HEK293 (cell line): ENCODE measurements around the gene RHOU.

ENCODE experiments used
- CTCF ChIA-PET: fragments of 350-600 bp; formaldehyde crosslinking; extraction: SDS; loops from one replicate; lab custom pipeline; 2021; ENCODE audit warnings: antibody characterized with exemption; lab: Yijun Ruan, JAX
- POLR2A ChIA-PET: fragments of 300-600 bp; formaldehyde crosslinking; extraction: SDS; loops from one replicate; lab custom pipeline; 2020; ENCODE audit warnings: antibody characterized with exemption, inconsistent platforms; lab: Yijun Ruan, JAX
- H3K27ac ChIP-seq: fragments of 200-500 bp; sonication (Bioruptor generic); 2 replicates; pipeline ENCODE4 v1.5.1; 2014; ENCODE audit warnings: low read depth, low read length, control low read depth, inconsistent platforms; ENCODE audit errors: extremely low read depth
- H3K36me3 ChIP-seq, 2 experiments: fragments of 200-500 bp in 1 of 2; sonication (Bioruptor generic) in 1 of 2; 1 replicate in 1 of 2; 2 replicates in 1 of 2; pipeline ENCODE4 v1.5.1; 2014 to 2017; ENCODE audit warnings: inconsistent platforms in 2 of 2, low read length in 2 of 2; ENCODE audit not compliant: control insufficient read depth in 2 of 2, insufficient read depth in 1 of 2
- H3K4me1 ChIP-seq: fragments of 200-500 bp; sonication (Bioruptor generic); 2 replicates; pipeline ENCODE4 v1.5.1; 2014; ENCODE audit warnings: mild to moderate bottlenecking, low read length, inconsistent platforms; ENCODE audit not compliant: control insufficient read depth, insufficient read depth
- H3K4me3 ChIP-seq: 2 replicates; pipeline ENCODE4 v1.5.1; 2011; ENCODE audit warnings: low read depth, mild to moderate bottlenecking, control low read depth, low read length, moderate library complexity
- H3K9me3 ChIP-seq: fragments of 200-500 bp; sonication (Bioruptor generic); 2 replicates; pipeline ENCODE4 v1.5.1; 2014; ENCODE audit warnings: low read depth, low read length, inconsistent platforms; ENCODE audit not compliant: control insufficient read depth, insufficient read depth
- MYNN ChIP-seq: fragments of 450-650 bp; formaldehyde crosslinking; IDR thresholded peaks from 2 replicates; pipeline ENCODE4 v1.5.1; 2016; ENCODE audit warnings: missing biosample characterization, missing genetic modification characterization, borderline replicate concordance
- SCRT1 ChIP-seq: fragments of 450-650 bp; formaldehyde crosslinking; IDR thresholded peaks from 2 replicates; pipeline ENCODE4 v1.5.1; 2016; ENCODE audit warnings: missing biosample characterization, missing genetic modification characterization, borderline replicate concordance
- ZBTB20 ChIP-seq: fragments of 450-650 bp; formaldehyde crosslinking; IDR thresholded peaks from 2 replicates; pipeline ENCODE4 v1.5.1; 2016; ENCODE audit warnings: missing biosample characterization, missing genetic modification characterization
- ZBTB49 ChIP-seq: fragments of 450-650 bp; formaldehyde crosslinking; IDR thresholded peaks from 2 replicates; pipeline ENCODE4 v1.5.1; 2016; ENCODE audit warnings: missing biosample characterization, missing genetic modification characterization, low read depth
- ZNF140 ChIP-seq: fragments of 450-650 bp; formaldehyde crosslinking; IDR thresholded peaks from 2 replicates; pipeline ENCODE4 v1.5.1; 2016; ENCODE audit warnings: missing biosample characterization, missing genetic modification characterization
- ZNF157 ChIP-seq: fragments of 450-650 bp; formaldehyde crosslinking; IDR thresholded peaks from 2 replicates; pipeline ENCODE4 v1.5.1; 2016; ENCODE audit warnings: missing biosample characterization, missing genetic modification characterization
- ZNF16 ChIP-seq: fragments of 450-650 bp; formaldehyde crosslinking; IDR thresholded peaks from 2 replicates; pipeline ENCODE4 v1.5.1; 2016; ENCODE audit warnings: low read depth, missing biosample characterization, missing genetic modification characterization
- ZNF23 ChIP-seq: fragments of 450-650 bp; formaldehyde crosslinking; IDR thresholded peaks from 2 replicates; pipeline ENCODE4 v1.5.1; 2016; ENCODE audit warnings: missing biosample characterization, missing genetic modification characterization, borderline replicate concordance
- ZNF488 ChIP-seq: fragments of 450-650 bp; formaldehyde crosslinking; IDR thresholded peaks from 2 replicates; pipeline ENCODE4 v1.5.1; 2016; ENCODE audit warnings: missing biosample characterization, missing genetic modification characterization
- ZNF549 ChIP-seq: fragments of 450-650 bp; IDR thresholded peaks from 2 replicates; pipeline ENCODE4 v1.5.1; 2018; ENCODE audit warnings: missing biosample characterization, missing genetic modification characterization, mild to moderate bottlenecking, inconsistent platforms, moderate library complexity
- ZNF596 ChIP-seq: fragments of 450-650 bp; IDR thresholded peaks from 2 replicates; pipeline ENCODE4 v1.5.0; 2018; ENCODE audit warnings: missing biosample characterization, mild to moderate bottlenecking, missing genetic modification characterization, moderate library complexity
- ZNF629 ChIP-seq: fragments of 450-650 bp; formaldehyde crosslinking; IDR thresholded peaks from 2 replicates; pipeline ENCODE4 v1.5.1; 2017; ENCODE audit warnings: missing biosample characterization, missing genetic modification characterization
- ZNF747 ChIP-seq: fragments of 450-650 bp; formaldehyde crosslinking; IDR thresholded peaks from 2 replicates; pipeline ENCODE4 v1.5.1; 2016; ENCODE audit warnings: missing biosample characterization, missing genetic modification characterization
- ZNF785 ChIP-seq: fragments of 450-650 bp; formaldehyde crosslinking; IDR thresholded peaks from 2 replicates; pipeline ENCODE4 v1.5.1; 2016; ENCODE audit warnings: missing biosample characterization, missing genetic modification characterization
- ZNF843 ChIP-seq: fragments of 450-650 bp; formaldehyde crosslinking; IDR thresholded peaks from 2 replicates; pipeline ENCODE4 v1.5.1; 2016; ENCODE audit warnings: missing biosample characterization, missing genetic modification characterization
- TF ChIP-seq, protein P1 (sequence below): fragments of 450-650 bp; formaldehyde crosslinking; IDR thresholded peaks from 2 replicates; pipeline ENCODE4 v1.5.1; 2017; ENCODE audit warnings: missing biosample characterization, missing genetic modification characterization
- TF ChIP-seq, protein P2 (sequence below): fragments of 450-650 bp; formaldehyde crosslinking; IDR thresholded peaks from 2 replicates; pipeline ENCODE4 v1.5.1; 2016; ENCODE audit warnings: missing biosample characterization, missing genetic modification characterization
- TF ChIP-seq, protein P3 (sequence below): fragments of 450-650 bp; formaldehyde crosslinking; IDR thresholded peaks from 2 replicates; pipeline ENCODE4 v1.5.1; 2016; ENCODE audit warnings: missing biosample characterization, missing genetic modification characterization, borderline replicate concordance
- TF ChIP-seq, protein P4 (sequence below): fragments of 450-650 bp; IDR thresholded peaks from 2 replicates; pipeline ENCODE4 v1.5.1; 2018; ENCODE audit warnings: missing biosample characterization, missing genetic modification characterization

Gene RHOU

DNA sequence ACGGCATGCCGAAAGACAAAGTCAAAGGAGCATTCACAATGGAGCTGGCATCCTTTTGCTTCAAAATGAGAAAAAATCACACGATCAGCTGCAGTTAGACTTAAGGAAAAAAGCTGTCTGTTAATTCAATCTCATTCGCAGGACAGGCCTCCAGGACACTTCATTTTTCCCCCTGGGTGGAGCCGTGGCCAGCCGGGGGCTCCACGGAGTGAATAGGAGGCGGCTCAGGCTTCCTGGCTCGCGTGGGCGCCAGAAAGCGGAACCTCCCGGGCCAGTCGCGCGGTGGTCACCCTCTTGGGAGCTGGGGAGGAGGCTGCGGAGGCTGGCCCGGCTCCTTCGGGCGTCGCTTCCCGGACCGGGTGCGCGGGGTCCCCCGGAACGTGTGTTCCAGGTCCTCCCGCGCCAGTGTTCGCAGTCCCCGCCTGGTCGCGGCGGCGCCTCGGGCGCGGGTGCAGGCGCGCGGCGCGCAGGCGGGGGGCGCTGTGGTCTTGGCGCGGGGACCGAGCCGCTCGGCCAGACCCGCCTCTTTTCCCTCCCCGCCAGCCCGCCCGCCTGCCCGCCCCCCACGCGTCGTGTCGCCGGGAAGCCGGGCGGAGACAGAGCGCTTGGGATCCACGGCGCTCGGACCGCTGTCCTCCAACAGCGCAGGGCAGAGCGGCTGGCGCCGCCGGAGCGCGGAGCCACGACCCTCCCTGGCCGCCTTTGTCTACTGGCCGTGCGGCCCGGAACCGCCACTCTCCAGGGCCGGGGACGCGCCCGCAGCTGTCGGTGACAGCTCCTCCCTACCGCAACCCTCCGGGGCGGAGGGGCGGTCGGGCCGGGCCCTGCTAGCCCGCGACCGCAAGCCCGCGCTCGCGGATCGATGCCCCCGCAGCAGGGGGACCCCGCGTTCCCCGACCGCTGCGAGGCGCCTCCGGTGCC is at the start of gene RHOU (continued):
- TF ChIP-seq, protein P1, sequence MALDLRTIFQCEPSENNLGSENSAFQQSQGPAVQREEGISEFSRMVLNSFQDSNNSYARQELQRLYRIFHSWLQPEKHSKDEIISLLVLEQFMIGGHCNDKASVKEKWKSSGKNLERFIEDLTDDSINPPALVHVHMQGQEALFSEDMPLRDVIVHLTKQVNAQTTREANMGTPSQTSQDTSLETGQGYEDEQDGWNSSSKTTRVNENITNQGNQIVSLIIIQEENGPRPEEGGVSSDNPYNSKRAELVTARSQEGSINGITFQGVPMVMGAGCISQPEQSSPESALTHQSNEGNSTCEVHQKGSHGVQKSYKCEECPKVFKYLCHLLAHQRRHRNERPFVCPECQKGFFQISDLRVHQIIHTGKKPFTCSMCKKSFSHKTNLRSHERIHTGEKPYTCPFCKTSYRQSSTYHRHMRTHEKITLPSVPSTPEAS: no peak

- CTCF ChIA-PET: interaction anchor here (1.5 to 8.6 kb wide), 3 partner anchors 19 to 569 kb away, joined by 3 to 115 read pairs (median 72); no protein-coding TSS in a partner anchor
- POLR2A ChIA-PET: interaction anchor here (0.6 to 0.9 kb wide), 2 partner anchors 47 to 1400 kb away, joined by 3 to 4 read pairs; no protein-coding TSS in a partner anchor
- H3K36me3 ChIP-seq: no peaks in the 10 kb centered on the region
These were observed 47.7 kb upstream of the RHOU start for GRCh38 chr1:228687587-228687986.

GRCh38 chr1:228689255-228689654 is 46.0 kb upstream of the RHOU start:
- Histone ChIP-seq H3K27ac (no peak overlapping the region), H3K4me3 (no peak overlapping the region), H3K9me3 (no peaks in the 10 kb centered on the region), H3K4me1 (peaks cover 3% of the 10 kb centered on the region; the same call in 1 of the 2 replicates), H3K36me3 (no peaks in the 10 kb centered on the region)
- ChIA-PET POLR2A (no interaction called here), CTCF (interaction anchor here (0.7 to 8.6 kb wide), 7 partner anchors 21 to 793 kb away, joined by 3 to 115 read pairs (median 6); no protein-coding TSS in a partner anchor)
- TF ChIP-seq ZNF596 (no peak), ZBTB20 (tag by site-specific recombination) (no peak), MYNN (no peak), ZNF157 (no peak), SCRT1 (tag by site-specific recombination) (0 out of 2 replicates have a peak, but pooled peaks have one; percentile 14), ZNF16 (no peak), ZNF488 (no peak), ZNF140 (tag by site-specific recombination) (no peak)
- TF ChIP-seq, protein P1: no peak
- TF ChIP-seq, protein P2, sequence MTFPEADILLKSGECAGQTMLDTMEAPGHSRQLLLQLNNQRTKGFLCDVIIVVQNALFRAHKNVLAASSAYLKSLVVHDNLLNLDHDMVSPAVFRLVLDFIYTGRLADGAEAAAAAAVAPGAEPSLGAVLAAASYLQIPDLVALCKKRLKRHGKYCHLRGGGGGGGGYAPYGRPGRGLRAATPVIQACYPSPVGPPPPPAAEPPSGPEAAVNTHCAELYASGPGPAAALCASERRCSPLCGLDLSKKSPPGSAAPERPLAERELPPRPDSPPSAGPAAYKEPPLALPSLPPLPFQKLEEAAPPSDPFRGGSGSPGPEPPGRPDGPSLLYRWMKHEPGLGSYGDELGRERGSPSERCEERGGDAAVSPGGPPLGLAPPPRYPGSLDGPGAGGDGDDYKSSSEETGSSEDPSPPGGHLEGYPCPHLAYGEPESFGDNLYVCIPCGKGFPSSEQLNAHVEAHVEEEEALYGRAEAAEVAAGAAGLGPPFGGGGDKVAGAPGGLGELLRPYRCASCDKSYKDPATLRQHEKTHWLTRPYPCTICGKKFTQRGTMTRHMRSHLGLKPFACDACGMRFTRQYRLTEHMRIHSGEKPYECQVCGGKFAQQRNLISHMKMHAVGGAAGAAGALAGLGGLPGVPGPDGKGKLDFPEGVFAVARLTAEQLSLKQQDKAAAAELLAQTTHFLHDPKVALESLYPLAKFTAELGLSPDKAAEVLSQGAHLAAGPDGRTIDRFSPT (tag by site-specific recombination): no peak

More at GRCh38 chr1:228687587-228687986, 47.7 kb upstream of the RHOU start:
- H3K4me3 ChIP-seq: no peak overlapping the region
- H3K9me3 ChIP-seq: no peaks in the 10 kb centered on the region
- TF ChIP-seq ZNF747 (tag by site-specific recombination) (no peak), ZNF23 (tag by site-specific recombination) (no peak), ZBTB49 (tag by site-specific recombination) (no peak), ZNF549 (tag by site-specific recombination) (no peak), ZNF785 (tag by site-specific recombination) (no peak), ZNF843 (no peak), ZNF629 (no peak)
- TF ChIP-seq, protein P3, sequence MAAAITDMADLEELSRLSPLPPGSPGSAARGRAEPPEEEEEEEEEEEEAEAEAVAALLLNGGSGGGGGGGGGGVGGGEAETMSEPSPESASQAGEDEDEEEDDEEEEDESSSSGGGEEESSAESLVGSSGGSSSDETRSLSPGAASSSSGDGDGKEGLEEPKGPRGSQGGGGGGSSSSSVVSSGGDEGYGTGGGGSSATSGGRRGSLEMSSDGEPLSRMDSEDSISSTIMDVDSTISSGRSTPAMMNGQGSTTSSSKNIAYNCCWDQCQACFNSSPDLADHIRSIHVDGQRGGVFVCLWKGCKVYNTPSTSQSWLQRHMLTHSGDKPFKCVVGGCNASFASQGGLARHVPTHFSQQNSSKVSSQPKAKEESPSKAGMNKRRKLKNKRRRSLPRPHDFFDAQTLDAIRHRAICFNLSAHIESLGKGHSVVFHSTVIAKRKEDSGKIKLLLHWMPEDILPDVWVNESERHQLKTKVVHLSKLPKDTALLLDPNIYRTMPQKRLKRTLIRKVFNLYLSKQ (tag by site-specific recombination): no peak
- TF ChIP-seq, protein P4, sequence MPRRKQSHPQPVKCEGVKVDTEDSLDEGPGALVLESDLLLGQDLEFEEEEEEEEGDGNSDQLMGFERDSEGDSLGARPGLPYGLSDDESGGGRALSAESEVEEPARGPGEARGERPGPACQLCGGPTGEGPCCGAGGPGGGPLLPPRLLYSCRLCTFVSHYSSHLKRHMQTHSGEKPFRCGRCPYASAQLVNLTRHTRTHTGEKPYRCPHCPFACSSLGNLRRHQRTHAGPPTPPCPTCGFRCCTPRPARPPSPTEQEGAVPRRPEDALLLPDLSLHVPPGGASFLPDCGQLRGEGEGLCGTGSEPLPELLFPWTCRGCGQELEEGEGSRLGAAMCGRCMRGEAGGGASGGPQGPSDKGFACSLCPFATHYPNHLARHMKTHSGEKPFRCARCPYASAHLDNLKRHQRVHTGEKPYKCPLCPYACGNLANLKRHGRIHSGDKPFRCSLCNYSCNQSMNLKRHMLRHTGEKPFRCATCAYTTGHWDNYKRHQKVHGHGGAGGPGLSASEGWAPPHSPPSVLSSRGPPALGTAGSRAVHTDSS (tag by site-specific recombination): no peak
- H3K27ac ChIP-seq: no peak overlapping the region
- H3K4me1 ChIP-seq: peaks cover 3% of the 10 kb centered on the region; the same call in 1 of the 2 replicates
